ENCODE data around the gene TECTA. TPM values are rescaled to one million over a fixed set of nuclear protein-coding genes. Genes with fewer than 3 reads are reported as not detected.
A peak's percentile ranks its signal among the peaks of the same experiment; 100 is the strongest.

TECTA gene, protein sequence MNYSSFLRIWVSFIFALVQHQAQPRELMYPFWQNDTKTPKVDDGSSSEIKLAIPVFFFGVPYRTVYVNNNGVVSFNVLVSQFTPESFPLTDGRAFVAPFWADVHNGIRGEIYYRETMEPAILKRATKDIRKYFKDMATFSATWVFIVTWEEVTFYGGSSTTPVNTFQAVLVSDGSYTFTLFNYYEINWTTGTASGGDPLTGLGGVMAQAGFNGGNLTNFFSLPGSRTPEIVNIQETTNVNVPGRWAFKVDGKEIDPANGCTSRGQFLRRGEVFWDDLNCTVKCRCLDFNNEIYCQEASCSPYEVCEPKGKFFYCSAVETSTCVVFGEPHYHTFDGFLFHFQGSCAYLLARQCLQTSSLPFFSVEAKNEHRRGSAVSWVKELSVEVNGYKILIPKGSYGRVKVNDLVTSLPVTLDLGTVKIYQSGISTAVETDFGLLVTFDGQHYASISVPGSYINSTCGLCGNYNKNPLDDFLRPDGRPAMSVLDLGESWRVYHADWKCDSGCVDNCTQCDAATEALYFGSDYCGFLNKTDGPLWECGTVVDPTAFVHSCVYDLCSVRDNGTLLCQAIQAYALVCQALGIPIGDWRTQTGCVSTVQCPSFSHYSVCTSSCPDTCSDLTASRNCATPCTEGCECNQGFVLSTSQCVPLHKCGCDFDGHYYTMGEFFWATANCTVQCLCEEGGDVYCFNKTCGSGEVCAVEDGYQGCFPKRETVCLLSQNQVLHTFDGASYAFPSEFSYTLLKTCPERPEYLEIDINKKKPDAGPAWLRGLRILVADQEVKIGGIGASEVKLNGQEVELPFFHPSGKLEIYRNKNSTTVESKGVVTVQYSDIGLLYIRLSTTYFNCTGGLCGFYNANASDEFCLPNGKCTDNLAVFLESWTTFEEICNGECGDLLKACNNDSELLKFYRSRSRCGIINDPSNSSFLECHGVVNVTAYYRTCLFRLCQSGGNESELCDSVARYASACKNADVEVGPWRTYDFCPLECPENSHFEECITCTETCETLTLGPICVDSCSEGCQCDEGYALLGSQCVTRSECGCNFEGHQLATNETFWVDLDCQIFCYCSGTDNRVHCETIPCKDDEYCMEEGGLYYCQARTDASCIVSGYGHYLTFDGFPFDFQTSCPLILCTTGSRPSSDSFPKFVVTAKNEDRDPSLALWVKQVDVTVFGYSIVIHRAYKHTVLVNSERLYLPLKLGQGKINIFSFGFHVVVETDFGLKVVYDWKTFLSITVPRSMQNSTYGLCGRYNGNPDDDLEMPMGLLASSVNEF (N-terminal part only)
- not detected for polyA plus RNA-seq

DNA sequence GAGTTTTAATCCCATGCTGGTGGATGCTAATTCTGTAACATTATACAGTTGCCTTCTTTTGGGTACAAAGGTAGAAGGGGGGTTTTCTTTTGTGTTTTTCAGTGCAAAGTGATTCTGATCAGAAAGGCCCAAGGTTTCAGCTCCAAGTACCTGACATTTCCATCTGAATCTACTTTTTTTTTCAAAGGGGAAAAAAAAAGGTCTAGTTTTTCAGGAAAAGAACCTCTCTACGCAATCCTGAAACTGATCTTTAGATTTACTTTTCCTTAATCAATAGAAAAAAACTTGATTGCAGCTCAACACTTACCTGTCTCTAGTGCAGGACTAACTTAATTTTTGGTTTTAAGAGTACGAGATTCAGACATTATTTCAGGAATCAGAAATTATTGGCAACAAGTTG lies at the start of gene TECTA:
TECTA (plus strand) TSS at position 301 of the 400 bp plus-strand sequence. CDS start 1,423 bp downstream, outside the sequence.
- H3K27ac Mint-ChIP-seq = no peak within 1 kb of the TSS
- no peaks in the 10 kb centered on the region for H3K36me3 Mint-ChIP-seq
- no peaks in the 10 kb centered on the region for H3K4me1 Mint-ChIP-seq
- no peak within 1 kb of the TSS for H3K4me3 Mint-ChIP-seq
- peaks cover 0 to 2% (median 0%) of the 10 kb centered on the region in 3 donors for H3K9me3 Mint-ChIP-seq
- peaks cover 1% of the 10 kb centered on the region for H3K27me3 Mint-ChIP-seq

DNA sequence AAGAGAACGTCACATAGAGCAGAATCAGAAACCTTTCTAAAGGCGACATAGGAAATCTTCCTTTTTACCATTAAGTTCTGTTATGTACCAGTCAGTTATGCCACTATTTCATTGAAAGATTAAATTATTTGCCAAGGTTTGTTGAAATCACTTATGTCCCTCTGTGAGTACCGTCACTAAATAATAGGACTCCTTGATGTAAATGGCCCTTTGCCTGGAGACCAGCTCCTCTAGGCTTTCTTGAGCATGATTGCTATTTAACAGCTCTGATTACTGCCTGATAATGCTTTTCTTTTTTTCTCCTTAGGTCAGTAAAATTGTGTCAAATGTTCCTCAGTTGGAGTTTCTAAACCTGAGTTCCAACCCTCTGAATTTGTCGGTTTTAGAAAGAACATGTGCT lies 47.8 kb upstream of the TECTA start:
- peaks cover 0 to 4% (median 0%) of the 10 kb centered on the region in 3 donors for H3K9me3 Mint-ChIP-seq
- peaks cover 0 to 4% (median 0%) of the 10 kb centered on the region in 3 donors for H3K4me1 Mint-ChIP-seq
- H3K36me3 Mint-ChIP-seq = peaks cover 18% of the 10 kb centered on the region
- no peak overlapping the region for H3K4me3 Mint-ChIP-seq
- no peaks in the 10 kb centered on the region for H3K27me3 Mint-ChIP-seq
- no peak overlapping the region for H3K27ac Mint-ChIP-seq

DNA sequence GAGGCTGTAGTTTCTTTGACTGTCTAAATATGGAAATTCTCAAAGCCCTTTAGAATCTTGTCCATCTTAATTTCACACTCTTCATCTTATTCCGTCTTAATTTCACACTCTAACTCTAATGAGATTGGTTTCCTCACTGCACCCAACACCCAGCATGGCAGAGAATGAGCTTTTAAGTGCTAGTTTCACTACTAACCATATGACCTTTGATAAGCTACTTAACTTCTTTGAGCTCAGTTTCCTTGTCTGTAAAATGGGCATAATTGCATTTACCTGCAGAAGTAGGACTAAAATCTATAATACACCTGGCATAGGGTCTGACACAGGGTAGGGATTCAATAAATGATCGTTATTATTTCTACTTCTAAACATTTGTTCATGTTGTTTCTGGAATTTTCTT lies 46.8 kb upstream of the TECTA start:
- Mint-ChIP-seq H3K9me3 (peaks cover 0 to 4% (median 0%) of the 10 kb centered on the region in 3 donors), H3K36me3 (peaks cover 26% of the 10 kb centered on the region), H3K27ac (no peak overlapping the region), H3K4me1 (peaks cover 0 to 4% (median 0%) of the 10 kb centered on the region in 3 donors), H3K4me3 (no peak overlapping the region), H3K27me3 (no peaks in the 10 kb centered on the region)

DNA sequence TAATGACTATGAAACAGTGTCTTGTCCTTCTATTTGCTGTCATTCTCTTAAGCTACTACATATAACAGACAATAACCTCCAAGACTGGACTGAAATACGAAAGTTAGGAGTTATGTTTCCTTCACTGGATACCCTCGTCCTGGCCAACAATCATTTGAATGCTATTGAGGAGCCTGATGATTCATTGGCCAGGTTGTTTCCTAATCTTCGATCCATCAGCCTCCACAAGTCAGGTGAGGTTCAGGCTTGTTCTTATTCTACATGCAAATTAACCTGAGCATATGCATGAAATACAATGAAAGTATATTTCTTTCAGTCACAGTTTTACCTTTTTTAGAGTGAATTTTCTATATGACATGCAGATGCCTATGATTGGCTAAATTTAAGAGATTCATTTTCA lies 46.0 kb upstream of the TECTA start:
- peaks cover 0 to 4% (median 0%) of the 10 kb centered on the region in 3 donors for H3K9me3 Mint-ChIP-seq
- H3K27ac Mint-ChIP-seq = no peak overlapping the region
- H3K4me1 Mint-ChIP-seq = peaks cover 0 to 6% (median 2%) of the 10 kb centered on the region in 3 donors
- no peaks in the 10 kb centered on the region for H3K27me3 Mint-ChIP-seq
- H3K4me3 Mint-ChIP-seq = no peak overlapping the region
- H3K36me3 Mint-ChIP-seq = peaks cover 24% of the 10 kb centered on the region

DNA sequence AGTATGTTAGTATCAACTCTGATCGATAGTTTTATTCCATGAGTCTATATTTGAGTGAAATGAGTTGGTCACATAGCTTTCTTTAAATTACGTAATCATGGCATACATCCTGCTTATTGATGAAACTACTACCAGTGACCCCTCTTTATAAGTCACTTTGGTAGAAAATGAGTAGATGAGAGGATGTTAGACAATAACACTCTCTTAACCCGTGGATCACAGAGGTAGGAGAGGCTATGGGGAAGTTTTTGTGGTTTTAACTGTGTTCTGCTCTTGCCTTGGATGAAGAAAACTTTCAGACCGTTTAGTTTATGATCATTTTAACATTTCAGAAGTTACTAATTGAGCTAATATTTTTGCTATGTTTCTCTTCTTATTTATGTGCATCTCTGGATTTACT lies 43.1 kb upstream of the TECTA start:
- peaks cover 0 to 8% (median 2%) of the 10 kb centered on the region in 3 donors for H3K4me1 Mint-ChIP-seq
- H3K9me3 Mint-ChIP-seq = peaks cover 0 to 4% (median 0%) of the 10 kb centered on the region in 3 donors
- peaks cover 31% of the 10 kb centered on the region for H3K36me3 Mint-ChIP-seq
- no peaks in the 10 kb centered on the region for H3K27me3 Mint-ChIP-seq
- peak overlapping the region in 1 of 3 donors; percentile 22 for H3K27ac Mint-ChIP-seq
- no peak overlapping the region for H3K4me3 Mint-ChIP-seq

DNA sequence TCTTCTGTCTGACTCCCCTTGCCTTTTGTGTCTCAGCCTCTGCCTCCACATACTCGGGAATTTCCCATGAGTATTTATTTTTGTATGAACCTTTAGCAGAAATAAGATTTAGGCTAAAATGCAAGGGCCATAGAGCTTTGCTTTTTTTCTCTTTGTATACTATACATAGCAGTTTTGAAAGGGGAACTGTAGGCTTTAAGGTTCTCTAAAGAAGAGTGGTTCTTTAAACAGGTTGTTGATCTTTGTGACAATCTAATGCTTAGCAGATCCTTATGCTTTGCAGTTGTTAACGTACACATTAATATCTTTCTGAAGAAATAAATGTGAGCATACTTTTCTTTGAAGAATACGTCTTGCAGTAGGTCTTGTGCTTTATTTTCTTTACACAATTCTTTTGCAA lies 42.1 kb upstream of the TECTA start:
- Mint-ChIP-seq H3K4me1 (peaks cover 0 to 8% (median 2%) of the 10 kb centered on the region in 3 donors), H3K4me3 (no peak overlapping the region), H3K36me3 (peaks cover 31% of the 10 kb centered on the region), H3K27me3 (no peaks in the 10 kb centered on the region), H3K27ac (no peak overlapping the region), H3K9me3 (peaks cover 0 to 4% (median 0%) of the 10 kb centered on the region in 3 donors)

DNA sequence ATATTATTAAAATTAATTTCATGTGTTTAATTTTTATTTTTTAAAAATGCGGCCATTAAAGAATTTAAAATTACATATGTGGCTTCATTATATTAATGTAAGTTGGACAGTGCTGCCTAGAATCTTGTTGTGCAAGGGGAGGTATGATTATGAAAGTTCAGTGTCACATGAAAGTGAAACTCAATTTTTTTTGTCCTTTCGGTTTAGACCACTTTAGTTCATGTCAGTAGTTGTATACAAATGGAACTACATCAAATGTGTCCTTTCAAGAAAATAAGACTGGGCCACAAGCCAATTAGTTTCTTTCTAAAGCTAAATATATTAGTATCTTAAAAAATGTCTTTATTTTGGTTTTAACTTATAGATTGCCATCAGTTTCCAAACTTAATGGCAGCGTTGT lies 41.4 kb upstream of the TECTA start:
- H3K27me3 Mint-ChIP-seq = no peaks in the 10 kb centered on the region
- no peak overlapping the region for H3K27ac Mint-ChIP-seq
- no peak overlapping the region for H3K4me3 Mint-ChIP-seq
- peaks cover 0 to 4% (median 0%) of the 10 kb centered on the region in 3 donors for H3K9me3 Mint-ChIP-seq
- peaks cover 0 to 8% (median 2%) of the 10 kb centered on the region in 3 donors for H3K4me1 Mint-ChIP-seq
- peaks cover 31% of the 10 kb centered on the region for H3K36me3 Mint-ChIP-seq

DNA sequence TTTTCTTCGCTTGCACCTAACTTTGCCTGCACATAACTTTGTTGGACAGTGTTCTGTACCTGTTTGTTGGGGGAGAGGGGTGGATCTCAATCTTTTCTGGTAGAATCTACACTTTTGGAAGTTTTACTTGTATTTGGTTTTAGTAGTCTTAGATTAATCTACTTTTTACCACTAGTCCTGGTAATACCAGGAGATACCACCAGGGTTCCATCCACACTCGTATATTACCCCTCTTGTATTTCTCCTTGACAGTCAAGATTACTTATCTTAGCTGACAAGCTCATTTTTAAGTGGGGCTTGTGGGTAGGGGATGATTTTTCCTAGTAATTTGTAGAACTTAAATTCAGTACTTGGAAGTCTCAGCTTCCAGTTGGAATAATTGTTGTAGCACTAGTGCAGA lies 37.3 kb upstream of the TECTA start:
- Mint-ChIP-seq H3K36me3 (peaks cover 24% of the 10 kb centered on the region), H3K27ac (no peak overlapping the region), H3K9me3 (no peaks in the 10 kb centered on the region), H3K27me3 (no peaks in the 10 kb centered on the region), H3K4me3 (no peak overlapping the region), H3K4me1 (peaks cover 0 to 9% (median 4%) of the 10 kb centered on the region in 3 donors)

DNA sequence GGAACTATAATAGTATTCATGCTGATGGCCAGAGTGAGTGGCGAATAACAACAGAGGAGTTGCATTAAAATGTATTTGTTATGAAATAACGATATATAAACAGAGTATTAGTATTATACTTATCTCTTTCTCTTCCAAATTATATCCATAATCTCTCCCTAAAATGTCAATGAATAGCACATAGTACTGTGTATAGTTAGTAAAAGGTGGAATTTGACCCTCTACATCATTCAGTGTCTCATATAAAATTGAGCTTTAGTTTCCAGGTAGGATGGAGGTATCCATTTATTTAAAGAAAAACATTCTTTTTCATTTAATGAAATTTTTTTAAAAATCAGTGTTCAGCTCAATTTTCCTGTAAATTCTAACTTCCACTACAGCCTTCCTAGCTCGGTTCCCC lies 34.4 kb upstream of the TECTA start:
- Mint-ChIP-seq H3K27me3 (no peaks in the 10 kb centered on the region), H3K9me3 (peaks cover 0 to 4% (median 0%) of the 10 kb centered on the region in 3 donors), H3K27ac (no peak overlapping the region), H3K4me1 (peaks cover 0 to 9% (median 8%) of the 10 kb centered on the region in 3 donors), H3K4me3 (no peak overlapping the region), H3K36me3 (peaks cover 24% of the 10 kb centered on the region)

DNA sequence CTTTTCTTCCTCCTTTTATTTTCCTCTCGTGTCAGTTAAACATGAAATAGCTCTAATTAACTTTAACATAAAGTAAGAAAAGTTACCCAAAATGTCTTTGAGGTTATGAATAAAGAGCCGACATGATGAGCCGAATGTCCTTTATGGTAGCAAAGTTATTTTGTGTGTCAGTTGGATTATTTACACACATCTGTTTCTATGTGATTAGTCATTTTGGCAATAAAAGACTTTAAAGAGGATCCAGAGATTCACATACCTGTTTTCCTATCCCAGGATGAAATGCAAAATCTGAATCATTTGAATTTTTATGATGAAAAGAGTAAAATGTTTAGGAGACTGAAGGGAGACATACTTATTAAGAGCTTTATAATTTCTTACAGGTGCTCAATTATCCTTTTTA lies 34.0 kb upstream of the TECTA start:
- Mint-ChIP-seq H3K4me1 (peaks cover 0 to 9% (median 8%) of the 10 kb centered on the region in 3 donors), H3K9me3 (peaks cover 0 to 4% (median 0%) of the 10 kb centered on the region in 3 donors), H3K4me3 (no peak overlapping the region), H3K27ac (no peak overlapping the region), H3K36me3 (peaks cover 24% of the 10 kb centered on the region), H3K27me3 (no peaks in the 10 kb centered on the region)

DNA sequence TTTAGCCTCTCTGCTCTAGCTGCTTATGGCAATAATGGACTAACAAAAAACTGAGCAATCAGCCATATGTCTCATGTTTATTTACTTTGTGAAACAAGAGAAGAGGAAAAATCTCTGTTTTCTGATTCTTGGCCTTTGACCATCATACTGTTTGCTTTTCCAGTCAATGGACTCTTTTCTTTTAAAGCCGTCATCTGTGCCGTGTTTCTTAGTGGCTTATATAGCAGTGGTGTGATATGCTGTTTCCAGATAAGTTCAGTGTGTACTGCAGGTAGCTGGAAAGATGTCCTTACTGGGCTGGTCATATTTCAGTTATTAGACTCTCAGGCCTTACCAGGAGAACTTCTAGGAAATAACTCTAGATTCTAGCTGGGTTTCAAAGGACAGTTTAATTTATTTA lies 33.6 kb upstream of the TECTA start:
- no peaks in the 10 kb centered on the region for H3K27me3 Mint-ChIP-seq
- H3K36me3 Mint-ChIP-seq = peaks cover 21% of the 10 kb centered on the region
- H3K4me3 Mint-ChIP-seq = no peak overlapping the region
- H3K4me1 Mint-ChIP-seq = peaks cover 0 to 9% (median 8%) of the 10 kb centered on the region in 3 donors
- no peak overlapping the region for H3K27ac Mint-ChIP-seq
- H3K9me3 Mint-ChIP-seq = peaks cover 0 to 4% (median 0%) of the 10 kb centered on the region in 3 donors

DNA sequence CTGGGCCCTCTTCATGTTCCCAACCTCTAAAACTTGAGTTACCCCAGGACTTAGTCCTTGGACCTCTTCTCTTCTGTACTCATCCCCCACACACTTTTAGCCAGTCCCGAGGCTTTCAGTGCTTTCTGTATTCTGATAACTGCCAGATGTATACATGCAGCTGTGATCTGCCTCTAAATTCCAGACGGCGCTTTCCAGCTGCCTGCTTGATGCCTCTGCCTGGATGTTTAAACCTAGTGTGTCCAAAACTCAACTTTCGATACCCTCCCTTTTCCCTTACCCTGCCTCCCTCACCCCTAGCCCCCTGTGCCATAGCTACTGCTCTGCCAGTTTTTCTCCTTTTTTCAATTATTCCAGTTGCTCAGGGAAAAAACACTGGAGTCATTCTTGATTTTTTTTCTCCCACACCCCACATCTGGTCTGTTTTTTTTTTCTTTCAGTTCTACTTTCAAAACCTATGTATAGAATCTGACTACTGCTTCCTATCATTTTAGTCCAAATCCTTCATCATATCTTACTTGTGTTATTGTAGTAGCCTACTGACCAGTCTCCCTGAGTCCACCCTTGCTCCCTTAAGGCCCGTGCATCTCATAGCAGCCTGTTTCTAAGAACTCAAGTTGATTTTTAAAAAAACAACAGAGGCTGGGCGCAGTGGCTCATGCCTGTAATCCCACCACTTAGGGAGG lies 32.9 kb upstream of the TECTA start:
- Mint-ChIP-seq H3K27ac (no peak overlapping the region), H3K9me3 (peaks cover 0 to 4% (median 0%) of the 10 kb centered on the region in 3 donors), H3K4me1 (peaks cover 0 to 9% (median 8%) of the 10 kb centered on the region in 3 donors), H3K36me3 (peaks cover 20% of the 10 kb centered on the region), H3K4me3 (peak overlapping the region in 1 of 4 donors; percentile 46), H3K27me3 (no peaks in the 10 kb centered on the region)

DNA sequence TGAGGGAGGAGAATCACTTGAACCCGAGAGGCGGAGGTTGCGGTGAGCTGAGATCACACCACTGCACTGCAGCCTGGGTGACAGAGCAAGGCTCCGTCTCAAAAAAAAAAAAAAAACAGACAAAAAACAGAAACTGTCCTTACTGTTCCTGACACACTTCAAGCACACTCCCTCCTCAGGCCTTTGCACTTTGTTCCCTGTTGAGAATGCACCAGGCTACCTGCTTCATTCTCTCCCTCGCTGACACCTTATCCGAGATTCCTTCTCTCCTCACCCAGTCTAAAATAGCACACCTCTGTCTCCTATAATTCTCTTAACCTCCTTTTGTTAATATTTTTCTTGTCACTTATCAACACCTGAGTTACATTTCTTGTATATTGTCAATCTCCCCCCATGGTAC lies 32.3 kb upstream of the TECTA start:
- H3K27me3 Mint-ChIP-seq = no peaks in the 10 kb centered on the region
- no peak overlapping the region for H3K4me3 Mint-ChIP-seq
- peak overlapping the region in 1 of 3 donors; percentile 6 for H3K27ac Mint-ChIP-seq
- H3K9me3 Mint-ChIP-seq = peaks cover 0 to 4% (median 0%) of the 10 kb centered on the region in 3 donors
- peaks cover 17% of the 10 kb centered on the region for H3K36me3 Mint-ChIP-seq
- H3K4me1 Mint-ChIP-seq = peaks cover 0 to 9% (median 8%) of the 10 kb centered on the region in 3 donors

Measured in IgD-negative memory B cell (primary cell).